ENCODE data around the gene CLPSL1.

Gene CLPSL1

GRCh38 chr6:35759426-35759825 lies 21.4 kb upstream of the CLPSL1 start:
- no peak for DNase-seq

GRCh38 chr6:35765739-35766138 lies 15.1 kb upstream of the CLPSL1 start:
- DNase-seq: no peak

DNA sequence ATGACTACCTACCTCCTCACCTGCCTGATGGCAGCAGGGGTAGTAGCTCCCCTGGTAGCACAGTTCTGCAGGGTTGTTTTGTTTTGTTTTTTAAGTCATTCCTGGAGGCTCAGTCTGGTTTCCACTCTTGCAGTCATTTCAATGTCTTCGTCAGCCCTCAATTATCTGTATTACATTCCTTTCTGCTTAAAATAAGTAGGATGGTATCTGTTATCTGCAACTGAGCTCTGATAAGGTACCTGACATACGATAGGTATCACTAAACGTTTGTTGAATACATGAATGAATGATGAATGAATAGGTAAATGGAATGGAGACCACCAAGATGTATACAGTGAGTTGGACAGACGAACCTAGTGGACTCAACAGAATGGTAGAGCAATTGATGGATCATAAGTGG lies 11.6 kb upstream of the CLPSL1 start:
- DNase-seq: no peak

DNA sequence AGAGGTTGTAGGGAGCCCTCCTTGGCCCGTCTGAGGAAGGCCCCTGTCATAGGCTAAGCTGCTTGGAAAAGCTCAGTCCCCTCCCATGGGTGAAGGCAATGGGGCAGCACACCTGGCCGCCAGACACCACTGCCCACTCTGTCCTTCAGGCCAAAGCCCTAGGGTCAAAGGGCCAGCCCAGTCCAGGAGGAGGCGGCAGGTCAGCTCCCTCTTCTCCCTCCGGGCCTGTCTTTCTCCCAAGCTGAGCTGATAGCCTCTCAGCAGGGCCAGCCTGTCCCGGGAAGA lies 9.5 kb upstream of the CLPSL1 start:
- DNase-seq: no peak

GRCh38 chr6:35774116-35774794 lies 6.6 kb upstream of the CLPSL1 start:
- no peak for DNase-seq

- no peak for DNase-seq
Observed at GRCh38 chr6:35775031-35775430, 5.8 kb upstream of the CLPSL1 start.

- no peak for DNase-seq
Observed at GRCh38 chr6:35776364-35777215, 4.2 kb upstream of the CLPSL1 start, which contains the start of gene CLPSL2. CLPSL2 (plus strand) TSS chr6:35776598; CDS start chr6:35776619, 21 bp downstream.

- DNase-seq: no peak
Observed at GRCh38 chr6:35777356-35778102, 3.3 kb upstream of the CLPSL1 start.

- no peak for DNase-seq
Observed at GRCh38 chr6:35778437-35778836, 2.4 kb upstream of the CLPSL1 start.

DNA sequence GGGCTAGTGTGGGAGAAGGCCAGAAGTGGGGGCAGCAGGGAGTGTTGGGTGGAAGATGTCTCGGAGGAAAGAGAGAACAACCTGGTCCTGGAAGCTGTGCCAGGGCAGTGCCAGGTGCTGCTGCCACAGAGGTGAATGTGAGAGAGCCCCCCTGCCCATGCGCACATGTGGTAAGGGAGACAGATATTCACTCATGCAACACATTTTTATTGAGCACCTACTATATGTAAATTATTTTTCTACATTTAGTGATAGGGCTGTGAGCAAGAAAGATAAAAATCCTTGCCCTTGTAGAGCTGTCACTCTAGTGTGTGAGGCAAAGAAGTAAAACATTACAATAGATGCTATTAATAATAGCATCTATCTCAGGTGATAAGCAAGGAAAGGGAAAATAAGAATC lies 471 bp downstream of the CLPSL1 start:
- DNase-seq: no peak

- DNase-seq: peak; percentile 78
Observed at GRCh38 chr6:35782424-35782823, 1.6 kb downstream of the CLPSL1 start.

GRCh38 chr6:35784200-35784599 lies 3.4 kb downstream of the CLPSL1 start:
- DNase-seq: no peak

- DNase-seq: no peak
Observed at GRCh38 chr6:35786272-35786671, 5.5 kb downstream of the CLPSL1 start.

- no peak for DNase-seq
Observed at GRCh38 chr6:35786810-35787209, 6.0 kb downstream of the CLPSL1 start.

GRCh38 chr6:35787266-35788218 lies 6.7 kb downstream of the CLPSL1 start:
- no peak for DNase-seq

DNA sequence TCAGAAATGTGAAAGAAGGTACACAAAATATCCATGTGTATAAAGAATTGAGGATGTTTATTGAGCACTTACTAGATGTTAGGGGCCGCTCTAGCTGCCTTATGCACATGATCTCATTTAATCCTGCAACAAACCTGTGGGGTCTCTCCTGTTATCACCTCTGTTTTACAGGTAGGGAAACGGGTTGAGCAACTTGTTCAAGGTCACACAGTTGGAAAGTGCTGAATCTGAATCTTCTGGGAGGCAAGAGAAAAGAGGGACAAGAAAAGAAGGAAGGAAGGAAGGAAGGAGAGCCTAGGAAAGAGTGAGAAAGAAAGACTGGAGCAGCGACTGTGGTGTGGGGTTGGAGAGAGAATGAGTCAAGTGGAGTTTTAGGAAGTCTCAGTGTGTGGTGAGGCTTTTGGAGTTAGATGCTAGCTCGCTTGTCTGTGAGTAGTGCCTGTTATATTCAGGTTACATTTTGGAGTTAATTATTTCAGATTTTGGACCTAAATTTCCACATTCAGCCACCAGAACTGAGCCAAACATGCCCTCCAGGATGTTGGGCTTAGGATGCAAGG lies 7.7 kb downstream of the CLPSL1 start:
- no peak for DNase-seq

- DNase-seq: no peak
Observed at GRCh38 chr6:35790683-35791082, 9.9 kb downstream of the CLPSL1 start.

DNA sequence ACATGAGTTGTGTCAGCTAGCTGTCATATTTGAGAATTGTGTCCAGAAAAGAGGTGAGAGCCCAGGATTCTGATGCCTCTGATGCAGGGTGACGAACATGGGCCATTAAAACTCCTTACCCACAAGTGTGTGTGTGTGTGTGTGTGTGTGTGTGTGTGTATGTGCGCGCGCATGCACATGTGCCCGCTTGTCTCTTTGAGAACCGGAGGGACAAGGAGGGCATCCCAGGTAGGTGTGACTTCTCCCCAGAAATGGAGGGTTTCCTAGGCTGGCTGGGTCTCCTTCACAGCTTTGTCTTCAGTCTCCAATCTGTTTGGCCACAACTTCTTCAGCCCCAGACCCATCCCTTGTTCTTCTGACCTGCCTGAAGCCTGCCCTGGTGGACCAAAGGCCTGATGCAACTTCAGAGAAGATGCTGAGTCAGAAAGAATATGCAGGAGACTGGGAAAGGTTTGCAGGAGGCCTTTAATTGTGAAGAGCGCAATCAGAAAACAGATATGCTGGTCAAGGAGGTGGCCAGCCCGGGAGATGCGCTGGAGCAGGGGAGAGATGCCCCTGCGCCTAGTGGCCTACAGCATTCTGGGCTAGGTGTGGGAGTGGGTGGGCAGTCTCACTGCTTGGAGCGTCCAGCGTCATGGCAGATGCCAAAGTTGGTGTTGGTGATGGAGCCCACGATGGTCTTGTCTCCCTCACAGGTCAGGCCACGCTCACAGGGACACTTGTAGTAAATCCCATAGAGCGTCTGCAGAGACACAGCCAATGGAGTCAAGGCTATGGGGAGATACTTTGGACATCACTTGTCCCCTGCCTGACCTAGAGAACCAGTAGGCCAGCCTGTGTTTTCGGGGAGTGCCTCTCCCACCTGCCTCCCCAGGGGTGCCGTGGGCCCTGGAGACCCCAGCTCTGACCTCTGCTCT lies 14.0 kb downstream of the CLPSL1 start:
- no peak for DNase-seq

GRCh38 chr6:35795453-35796071 lies 14.7 kb downstream of the CLPSL1 start:
- DNase-seq: no peak

DNA sequence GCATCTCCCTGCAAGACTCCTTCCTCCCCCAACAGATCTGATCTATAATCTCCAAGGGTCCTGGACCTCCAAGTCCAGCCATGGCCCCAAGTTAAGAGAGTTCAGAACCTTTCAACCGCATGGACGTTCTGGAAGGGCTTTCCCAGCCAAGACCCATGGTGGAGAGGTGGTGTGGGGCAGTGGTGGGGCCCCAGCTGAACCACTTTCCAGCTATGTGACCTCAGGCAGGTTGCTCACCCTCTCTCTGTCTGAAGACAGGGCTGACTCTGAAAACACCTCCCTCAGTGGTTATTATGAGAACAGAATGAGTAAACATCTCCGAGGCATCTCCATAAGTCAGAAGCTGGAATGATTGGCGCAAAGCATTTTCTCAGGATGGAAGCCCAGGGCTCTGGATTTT lies 15.4 kb downstream of the CLPSL1 start:
- no peak for DNase-seq

Data from RPMI8226 (cell line).